ENCODE data around the gene ABCB8.

Gene ABCB8

DNA sequence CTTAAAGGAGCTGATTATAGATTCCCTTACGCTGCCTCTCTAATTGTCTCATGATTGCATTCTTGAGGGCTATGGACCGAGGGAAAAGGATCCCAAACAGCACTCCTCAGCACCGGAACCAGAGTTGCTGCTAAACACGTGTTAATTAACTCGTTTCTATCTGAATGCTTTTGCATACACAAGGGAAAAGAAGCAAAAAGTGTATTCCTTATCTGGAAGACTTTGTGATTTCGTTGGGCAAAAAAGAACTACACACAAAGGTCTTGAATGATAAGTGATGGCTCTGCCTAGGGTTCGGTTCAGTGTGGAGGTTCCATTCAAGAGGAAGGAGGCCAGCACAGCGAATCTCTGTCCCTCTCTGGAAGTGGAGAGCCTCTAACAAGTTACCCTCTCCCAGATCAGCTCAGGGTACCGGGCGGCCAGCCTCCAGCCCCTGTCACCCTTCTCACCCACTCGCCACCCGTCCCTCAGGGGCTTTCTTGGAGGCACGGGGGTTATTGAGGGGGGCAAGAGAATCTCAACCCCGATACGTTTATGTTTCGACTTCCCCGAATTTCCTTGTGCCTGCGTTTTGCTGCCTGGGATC, 30.6 kb downstream of the ABCB8 start:
- DNase-seq = no peak

DNA sequence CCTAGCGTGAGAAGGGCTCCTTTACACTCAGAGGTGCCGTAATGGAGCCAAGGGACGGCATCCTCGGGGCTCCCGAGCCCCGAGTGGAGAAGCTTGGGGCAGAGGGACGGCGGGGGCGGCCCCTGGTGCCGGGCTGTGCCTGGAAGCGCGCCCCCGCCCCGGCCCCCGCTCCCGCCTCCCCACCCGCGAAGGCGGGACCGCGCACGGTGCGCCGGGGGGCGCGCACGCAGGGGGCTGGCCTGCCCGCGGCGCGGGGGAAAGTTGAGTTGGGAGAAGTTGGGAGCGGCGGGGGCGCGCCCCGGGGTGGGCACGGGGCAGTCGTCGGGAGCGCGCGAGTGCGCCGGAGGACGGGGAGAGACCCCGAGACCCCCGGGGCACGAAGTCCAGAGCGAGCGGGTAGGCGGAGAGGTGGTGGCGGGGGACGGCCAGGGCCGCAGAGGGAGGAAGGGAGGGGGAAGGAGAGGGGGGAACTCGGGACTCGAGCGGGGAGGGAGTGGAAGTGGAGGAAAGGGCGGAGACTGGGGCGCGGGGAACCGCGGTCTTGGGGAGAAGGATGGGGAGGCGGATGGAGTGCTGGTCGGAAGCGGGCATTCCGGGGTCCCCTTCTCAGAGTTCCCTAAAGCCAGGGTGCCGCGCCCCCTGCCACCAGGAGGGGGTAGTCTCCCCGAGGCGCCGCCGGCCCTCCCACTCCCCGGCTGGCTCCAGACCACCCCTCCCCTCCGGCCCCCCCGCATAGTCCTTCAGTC, 31.3 kb downstream of the ABCB8 start, which contains the start of gene SLC4A2:
SLC4A2 (plus strand) TSS at position 223 of the 746 bp plus-strand sequence. CDS start 2,399 bp downstream, outside the sequence.
- DNase-seq = peak; percentile 55

DNA sequence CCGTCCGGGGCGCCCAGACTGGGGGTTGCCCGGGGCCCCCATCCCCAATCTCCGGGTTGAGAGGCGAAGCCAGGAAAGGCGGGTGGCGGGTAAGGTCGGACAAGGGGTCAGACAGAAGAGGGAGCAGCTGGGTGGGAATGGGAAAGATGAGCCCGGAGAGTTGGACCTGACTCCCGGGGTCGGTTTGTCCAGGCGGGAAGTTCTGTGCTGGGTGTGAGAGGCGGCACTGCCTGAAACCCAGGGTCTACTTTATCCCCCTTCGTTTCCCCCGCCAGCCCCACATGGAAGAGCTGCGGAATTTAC, 31.8 kb downstream of the ABCB8 start:
- no peak for DNase-seq

DNA sequence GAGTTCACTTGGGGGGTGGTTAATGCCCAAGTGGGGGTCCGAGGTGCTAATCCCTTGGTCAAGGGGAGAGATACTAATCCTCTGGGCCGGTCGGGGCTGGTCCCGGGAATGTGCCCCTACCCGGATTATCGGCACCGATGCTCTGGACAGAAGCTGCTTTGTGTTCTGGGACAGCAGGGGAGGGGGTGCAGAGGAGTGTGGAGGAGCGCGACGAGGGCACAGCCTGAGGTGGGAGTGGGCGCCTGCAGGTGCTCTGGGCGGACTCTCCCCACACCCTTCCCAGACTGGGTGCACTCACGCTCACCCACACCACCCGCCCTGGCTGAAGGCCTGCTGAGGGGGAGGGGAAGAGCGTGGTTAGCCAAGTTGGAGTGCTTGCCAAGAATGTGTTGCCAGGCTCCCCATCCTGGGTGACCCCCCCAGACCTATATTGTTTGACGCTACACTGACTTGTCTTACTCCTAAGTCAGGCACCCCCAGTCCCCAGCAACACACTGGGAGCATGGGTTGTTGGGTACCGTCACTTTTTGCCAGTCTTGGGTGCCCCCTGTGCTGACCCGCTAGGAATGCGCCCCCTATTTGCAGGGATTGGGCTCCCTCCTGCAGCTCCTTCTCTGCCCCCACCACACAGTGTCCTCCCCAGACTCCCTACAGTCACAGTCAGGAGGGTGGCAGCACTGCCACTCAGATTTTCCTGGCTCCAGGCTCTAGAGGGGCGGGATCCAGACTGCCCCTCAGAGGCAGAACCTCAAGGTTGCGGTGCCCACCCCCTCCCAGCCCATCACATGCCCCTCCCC, 32.4 kb downstream of the ABCB8 start:
- DNase-seq = no peak

DNA sequence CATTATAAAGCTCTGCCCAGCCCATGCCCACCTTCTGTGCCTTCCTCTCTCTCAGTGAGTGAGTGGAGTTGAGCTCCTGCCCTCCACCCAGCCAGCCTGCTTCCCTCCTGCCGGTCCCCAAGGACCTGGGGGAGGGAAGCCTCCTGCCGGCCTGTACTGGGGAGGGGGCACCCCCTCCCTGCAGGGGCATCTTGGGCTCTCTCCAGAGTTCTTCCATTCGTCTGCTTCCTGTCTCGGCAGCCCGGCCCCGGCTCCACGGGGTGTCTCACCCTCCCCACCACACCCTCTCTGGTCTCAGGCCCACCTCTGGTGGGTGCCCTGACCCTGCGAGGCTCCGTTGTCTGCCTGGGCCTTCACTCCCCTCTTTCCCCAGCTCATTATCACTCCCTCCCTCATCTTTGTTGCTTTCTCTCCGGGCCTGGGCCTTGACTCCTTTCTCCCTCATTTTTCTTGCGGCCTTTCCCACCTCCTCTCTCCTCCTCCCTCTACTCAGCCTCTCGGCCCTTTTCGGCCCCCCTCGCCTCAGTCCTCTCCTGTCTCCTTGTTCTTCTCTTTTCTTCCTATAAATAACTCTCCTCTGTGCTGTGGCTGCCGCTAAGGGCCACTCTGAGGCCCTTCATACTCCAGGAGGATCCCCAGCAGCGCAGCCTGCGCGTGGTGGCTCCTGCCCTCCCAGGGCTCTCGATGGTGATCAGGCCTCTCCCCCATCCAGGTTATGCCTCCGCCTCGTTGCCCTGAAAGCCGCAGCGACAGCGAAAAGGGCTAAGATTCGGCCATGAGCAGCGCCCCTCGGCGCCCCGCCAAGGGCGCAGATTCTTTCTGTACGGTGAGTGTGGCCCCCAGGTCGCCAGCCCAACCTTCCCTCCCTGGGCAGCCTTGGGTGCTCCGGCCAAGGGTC, 33.2 kb downstream of the ABCB8 start:
- no peak for DNase-seq

DNA sequence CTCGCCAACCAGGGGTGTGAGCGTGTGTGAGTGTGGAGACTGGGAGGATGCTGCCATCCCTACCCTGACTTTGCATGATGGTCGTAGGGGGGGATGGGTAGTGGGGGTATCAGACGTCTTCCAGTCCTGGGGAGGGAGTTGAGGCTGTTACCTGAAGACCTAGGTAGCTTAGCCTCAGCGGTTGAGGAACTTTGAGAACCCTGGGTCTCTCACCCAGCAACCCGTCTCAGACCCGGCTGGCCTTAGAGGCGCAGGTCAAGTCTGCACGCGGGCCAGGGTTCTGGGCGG, 33.8 kb downstream of the ABCB8 start:
- DNase-seq = no peak

DNA sequence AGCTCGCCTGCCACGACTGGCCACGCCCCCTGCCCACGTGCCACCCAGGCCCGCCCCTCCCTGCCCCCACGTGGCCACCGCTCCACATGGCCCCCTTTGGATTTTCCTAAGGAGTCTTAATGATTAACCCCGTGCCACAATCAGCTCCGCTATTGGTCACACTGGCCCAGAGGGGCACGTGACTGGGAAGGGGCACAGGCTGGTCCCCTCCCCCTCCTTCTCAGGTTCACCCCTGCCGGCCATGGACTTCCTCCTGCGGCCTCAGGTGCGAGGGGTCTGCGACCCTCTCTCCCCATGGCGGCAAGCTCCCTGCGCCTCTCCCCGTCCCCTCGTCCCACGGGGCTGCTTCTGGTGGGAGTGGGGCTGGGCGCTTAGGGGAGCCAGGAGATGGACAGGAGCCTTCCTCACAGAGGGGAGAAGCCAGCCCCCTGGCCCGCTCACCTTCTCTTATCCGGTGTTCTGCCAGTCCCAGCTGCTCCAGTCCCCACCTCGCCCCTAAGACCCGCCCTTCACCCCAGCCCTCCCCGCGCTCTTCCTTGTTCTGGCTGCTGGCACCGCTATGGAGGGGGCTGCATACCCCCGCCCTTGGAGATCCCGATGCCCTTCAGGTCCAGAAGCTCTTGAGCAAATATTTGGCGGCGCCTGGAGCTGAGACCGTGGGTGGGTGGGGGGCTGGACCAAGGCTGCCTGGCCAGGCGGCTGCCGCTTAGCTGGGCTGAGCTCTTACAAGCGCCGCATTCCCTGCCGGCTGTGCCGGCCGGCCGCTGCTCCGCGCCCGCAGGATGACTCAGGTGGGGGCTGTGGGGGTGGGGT, 34.4 kb downstream of the ABCB8 start:
- no peak for DNase-seq

DNA sequence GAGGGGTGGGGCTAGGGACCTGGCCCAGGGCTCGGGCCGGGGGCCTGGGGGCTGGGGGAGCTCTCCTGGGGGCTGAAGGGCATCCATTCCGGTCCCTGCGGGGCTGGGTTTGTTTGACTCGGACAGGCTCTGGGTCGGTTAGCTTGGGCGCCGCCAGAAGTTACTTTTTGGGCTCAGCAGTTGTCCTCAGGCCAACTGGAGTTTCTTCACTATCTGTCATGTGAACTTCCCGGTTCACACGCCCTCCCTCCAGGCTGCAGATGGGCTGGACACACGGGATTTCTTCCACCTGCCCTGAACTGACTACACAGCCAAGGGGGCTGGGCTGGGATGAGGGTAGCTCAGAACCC, 34.9 kb downstream of the ABCB8 start:
- DNase-seq = no peak

DNA sequence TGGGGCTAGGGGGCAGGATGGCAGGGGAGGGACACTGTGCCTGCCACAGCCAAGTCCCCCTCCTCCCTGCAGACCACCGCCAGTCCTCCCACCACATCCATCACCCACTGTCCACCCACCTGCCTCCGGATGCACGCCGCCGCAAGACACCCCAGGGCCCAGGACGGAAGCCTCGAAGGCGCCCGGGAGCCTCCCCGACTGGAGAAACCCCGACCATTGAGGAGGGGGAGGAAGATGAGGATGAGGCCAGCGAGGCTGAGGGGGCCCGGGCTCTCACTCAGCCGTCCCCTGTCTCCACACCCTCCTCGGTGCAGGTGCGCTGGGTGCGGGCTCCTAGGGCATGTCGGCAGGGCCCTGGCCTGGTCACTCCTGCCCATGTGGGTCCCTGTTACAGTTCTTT, 36.2 kb downstream of the ABCB8 start:
- DNase-seq = no peak

DNA sequence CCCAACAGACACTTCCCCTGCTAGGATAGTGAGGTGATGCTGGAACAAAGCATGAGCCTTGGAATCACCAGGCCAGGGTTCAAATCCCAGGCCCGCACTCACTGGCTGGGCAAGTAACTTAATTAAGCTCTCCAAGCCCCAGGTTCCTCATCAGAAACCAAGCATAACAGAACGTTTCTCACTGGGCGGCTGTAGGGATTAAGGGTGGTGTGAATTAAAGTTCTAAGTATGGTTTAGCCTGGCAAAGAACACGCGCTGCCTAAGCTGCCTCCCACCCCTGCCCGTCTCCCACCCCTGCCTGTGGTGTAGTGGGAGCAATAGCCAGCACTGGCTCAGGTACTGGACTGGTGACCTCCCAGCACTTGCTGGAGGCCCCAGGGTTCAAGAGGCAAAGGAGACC, 36.7 kb downstream of the ABCB8 start:
- no peak for DNase-seq

DNA sequence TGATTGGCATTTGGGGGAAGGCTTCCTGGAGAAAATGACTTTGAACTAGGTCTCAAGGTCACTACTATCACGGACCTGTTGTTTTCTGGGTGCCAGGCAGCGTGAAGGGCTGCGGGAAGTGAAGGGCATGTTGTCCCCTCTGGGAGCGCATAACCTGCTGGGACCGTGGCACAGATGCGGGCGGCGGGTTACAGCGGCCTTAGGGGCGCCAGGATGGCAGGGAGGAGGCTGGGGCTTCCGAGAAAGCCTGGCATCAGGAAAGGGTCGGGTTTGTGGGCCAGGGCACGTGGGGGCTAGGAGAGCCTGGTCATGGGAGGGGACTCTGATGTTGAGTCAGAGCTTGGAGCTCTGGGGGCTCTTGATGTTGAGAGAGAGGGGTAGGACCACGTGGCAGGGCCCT, 37.3 kb downstream of the ABCB8 start:
- no peak for DNase-seq

DNA sequence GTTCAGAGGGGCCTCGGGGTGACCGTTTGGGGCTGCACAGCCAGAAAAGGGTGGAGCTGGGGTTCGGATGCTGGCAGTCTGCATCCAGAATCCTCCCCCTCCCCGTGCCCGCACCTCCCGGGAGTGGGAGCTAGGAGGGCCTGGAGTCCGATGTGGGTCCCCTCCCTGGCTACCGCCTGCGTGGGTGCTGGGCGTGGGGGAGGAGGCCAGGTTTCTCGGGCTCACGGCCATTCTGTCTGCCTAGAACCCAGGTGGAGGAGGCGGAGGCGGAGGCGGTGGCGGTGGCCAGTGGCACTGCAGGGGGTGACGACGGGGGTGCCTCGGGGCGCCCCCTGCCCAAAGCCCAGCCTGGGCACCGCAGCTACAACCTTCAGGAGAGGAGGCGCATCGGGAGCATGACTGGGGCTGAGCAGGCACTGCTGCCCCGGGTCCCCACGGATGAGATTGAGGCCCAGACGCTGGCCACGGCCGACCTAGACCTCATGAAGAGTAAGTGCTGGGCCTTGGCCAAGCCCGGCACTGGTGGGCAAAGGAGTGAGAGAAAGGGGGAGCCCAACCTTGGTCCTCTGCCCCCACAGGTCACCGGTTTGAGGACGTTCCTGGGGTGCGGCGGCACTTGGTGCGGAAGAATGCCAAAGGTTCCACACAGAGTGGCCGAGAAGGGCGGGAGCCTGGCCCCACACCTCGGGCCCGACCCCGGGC, 38.2 kb downstream of the ABCB8 start:
- no peak for DNase-seq

DNA sequence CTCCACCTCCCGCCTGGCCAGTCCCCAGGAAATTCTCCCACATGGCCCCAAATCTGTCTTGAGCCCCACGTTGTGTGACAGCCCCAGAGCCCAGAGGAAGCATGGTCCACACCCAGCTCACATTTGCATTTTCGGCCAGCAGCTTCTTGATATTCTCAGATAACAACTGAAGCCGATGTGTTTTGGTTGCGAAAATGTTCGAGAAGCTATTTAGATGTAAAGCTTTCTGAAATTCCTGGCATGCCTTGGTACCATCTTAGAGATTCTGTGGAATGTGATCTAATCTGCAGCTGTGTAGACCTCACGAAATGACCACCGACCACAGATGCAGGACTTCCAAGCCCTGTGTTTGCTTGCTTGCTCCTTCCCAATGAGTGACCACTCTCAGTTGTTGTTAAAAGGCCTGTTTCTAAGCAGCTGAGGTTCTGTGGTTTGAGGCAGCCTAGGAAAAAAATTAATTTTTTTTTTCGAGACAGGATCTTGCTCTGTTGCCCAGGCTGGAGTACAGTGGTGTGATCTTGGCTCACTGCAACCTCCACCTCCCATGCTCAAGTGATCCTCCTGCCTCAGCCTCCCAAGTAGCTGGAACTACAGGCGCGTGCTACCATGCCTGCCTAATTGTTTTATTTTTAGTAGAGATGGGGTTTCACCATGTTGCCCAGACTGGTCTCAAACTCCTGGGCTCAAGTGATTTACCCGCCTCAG, 40.0 kb downstream of the ABCB8 start:
- DNase-seq = no peak

DNA sequence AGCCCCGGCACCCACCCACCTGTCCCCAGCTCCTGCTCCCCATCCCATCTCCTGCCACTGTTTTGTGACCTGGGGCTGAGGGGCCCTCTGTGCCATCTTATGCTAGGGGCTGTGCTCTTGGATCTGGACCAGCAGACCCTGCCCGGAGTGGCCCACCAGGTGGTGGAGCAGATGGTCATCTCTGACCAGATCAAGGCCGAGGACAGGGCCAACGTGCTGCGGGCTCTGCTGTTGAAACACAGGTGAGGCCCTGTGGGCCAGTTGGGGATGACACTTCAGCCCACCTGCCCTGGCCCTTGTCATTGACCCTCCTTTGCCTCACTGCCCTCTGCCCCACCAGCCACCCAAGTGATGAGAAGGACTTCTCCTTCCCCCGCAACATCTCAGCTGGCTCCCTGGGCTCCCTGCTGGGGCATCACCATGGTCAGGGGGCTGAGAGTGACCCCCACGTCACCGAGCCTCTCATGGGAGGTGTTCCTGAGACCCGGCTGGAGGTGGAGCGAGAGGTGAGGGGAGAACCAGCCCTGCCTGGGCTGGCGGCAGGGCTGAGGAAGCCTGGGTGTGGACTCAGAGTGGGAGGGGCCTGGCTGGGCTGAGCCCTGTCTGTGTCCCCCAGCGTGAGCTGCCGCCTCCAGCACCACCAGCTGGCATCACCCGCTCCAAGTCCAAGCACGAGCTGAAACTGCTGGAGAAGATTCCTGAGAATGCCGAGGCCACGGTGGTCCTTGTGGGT, 41.8 kb downstream of the ABCB8 start:
- DNase-seq = no peak

DNA sequence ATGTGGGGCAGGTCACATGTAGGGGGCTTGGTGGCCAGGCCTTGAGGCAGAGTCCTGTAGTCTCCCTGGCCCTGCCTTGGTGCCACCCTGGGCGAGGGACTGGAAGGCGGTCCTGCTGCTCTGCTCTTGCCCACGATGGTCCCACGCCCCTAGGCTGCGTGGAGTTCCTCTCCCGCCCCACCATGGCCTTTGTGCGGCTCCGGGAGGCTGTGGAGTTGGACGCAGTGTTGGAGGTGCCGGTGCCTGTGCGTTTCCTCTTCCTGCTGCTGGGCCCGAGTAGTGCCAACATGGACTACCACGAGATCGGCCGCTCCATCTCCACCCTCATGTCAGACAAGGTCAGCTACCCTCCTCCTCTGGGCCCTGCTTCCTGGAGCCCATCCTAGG, 42.3 kb downstream of the ABCB8 start:
- DNase-seq = no peak

DNA sequence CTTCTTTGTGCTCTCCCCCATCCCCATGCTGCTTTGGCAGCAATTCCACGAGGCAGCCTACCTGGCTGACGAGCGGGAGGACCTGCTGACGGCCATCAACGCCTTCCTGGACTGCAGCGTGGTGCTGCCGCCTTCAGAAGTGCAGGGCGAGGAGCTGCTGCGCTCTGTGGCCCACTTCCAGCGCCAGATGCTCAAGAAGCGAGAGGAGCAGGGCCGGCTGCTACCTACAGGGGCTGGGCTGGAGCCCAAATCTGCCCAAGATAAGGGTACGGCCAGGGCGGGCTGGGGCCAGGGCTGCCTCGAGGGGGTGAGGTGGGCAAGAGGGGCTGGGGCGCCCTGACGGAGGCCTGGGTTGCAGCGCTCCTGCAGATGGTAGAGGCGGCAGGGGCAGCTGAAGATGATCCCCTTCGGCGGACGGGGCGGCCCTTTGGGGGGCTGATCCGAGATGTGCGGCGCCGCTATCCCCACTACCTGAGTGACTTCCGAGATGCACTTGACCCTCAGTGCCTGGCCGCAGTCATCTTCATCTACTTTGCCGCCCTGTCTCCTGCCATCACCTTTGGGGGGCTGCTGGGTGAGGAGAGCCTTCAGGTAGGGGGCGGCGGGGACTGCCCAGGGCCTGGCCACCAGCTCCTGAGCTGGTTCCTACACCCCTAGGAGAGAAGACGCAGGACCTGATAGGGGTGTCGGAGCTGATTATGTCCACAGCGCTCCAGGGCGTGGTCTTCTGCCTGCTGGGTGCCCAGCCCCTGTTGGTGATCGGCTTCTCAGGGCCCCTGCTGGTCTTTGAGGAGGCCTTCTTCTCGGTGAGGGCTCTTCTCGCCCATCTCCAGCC, 43.0 kb downstream of the ABCB8 start:
- DNase-seq = no peak

DNA sequence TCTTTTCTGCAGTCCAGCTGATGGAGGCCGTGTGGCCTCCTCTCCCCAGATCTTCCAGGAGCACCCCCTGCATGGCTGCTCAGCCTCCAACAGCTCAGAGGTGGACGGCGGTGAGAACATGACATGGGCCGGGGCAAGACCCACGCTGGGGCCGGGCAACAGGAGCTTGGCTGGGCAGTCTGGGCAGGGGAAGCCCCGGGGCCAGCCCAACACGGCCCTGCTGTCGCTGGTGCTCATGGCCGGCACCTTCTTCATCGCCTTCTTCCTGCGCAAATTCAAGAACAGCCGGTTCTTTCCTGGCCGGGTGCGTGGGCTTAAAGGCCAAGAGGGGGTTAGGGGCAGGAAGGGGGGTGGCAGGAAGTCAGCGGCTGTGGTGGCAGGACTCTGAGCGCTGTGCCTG, 45.7 kb downstream of the ABCB8 start:
- no peak for DNase-seq

DNA sequence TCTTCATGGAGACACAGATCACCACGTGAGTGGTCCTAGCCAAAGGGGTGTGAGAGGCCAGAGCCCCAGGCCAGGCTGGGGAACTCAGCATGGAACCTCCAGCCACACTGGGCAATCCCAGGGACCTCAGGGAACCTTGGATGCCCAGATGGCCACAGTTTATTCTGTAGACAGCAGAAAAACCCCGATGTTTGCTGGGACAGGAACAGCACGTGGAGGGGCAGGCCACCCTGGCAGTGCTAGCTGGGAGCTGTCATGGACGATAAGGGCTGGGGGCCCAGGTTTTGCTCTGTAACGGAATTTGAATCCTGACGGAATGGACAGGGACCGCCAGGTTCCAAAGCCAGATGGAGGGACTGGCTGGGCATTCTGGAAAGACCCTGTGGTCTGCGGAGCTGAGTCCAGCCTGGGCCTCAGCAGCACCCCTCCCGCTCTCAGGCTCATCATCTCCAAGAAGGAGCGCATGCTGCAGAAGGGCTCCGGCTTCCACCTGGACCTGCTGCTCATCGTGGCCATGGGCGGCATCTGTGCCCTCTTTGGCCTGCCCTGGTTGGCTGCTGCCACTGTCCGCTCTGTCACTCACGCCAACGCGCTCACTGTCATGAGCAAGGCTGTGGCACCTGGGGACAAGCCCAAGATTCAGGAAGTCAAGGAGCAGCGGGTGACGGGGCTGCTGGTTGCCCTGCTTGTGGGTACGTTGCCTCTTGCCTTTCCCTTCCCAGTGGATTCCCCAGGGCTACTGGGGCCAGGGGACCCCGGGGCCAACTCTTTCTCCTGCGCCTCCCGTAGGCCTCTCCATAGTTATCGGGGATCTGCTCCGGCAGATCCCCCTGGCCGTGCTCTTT, 46.8 kb downstream of the ABCB8 start:
- no peak for DNase-seq

DNA sequence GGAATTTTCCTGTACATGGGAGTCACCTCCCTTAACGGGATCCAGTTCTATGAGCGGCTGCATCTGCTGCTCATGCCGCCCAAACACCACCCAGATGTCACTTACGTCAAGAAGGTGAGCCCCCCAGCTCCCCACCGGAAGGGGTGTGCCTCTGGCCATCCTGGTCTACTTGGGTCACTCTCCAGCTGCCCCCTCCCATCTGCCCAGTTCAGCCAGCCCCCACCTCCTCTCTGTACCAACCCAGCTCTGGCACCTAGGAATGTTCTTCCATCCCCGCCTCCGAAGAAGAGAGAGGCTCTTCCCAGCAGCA, 47.4 kb downstream of the ABCB8 start:
- no peak for DNase-seq

Measured in effector CD8-positive, alpha-beta T cell (primary cell).